DMS 273 treated with DMSO at 0.1 percent for 48 hours (cell line): ENCODE data around the gene RAB4B.
"Not testable (repeated sequence)": the region's sequence is repeated elsewhere in the genome, so short reads cannot be mapped to it uniquely, and the experiment has no call there.

ENCODE experiments used
- DNase-seq: peaks from one replicate; lab custom pipeline; 2025; lab: John Stamatoyannopoulos, UW

The RAB4B gene

GRCh38 chr19:40803857-40804782 is 26.1 kb downstream of the RAB4B start:
- no peak for DNase-seq

- no peak for DNase-seq
Measured at GRCh38 chr19:40804783-40805242, 26.8 kb downstream of the RAB4B start.

- DNase-seq = no peak
Measured at GRCh38 chr19:40805258-40805868, 27.3 kb downstream of the RAB4B start.

- DNase-seq = no peak
Measured at GRCh38 chr19:40806423-40807146, 28.5 kb downstream of the RAB4B start.

GRCh38 chr19:40807147-40808020 is 29.3 kb downstream of the RAB4B start:
- no peak for DNase-seq

GRCh38 chr19:40808021-40808325 is 29.9 kb downstream of the RAB4B start:
- no peak for DNase-seq

- no peak for DNase-seq
Measured at GRCh38 chr19:40808497-40808896, 30.4 kb downstream of the RAB4B start.

DNA sequence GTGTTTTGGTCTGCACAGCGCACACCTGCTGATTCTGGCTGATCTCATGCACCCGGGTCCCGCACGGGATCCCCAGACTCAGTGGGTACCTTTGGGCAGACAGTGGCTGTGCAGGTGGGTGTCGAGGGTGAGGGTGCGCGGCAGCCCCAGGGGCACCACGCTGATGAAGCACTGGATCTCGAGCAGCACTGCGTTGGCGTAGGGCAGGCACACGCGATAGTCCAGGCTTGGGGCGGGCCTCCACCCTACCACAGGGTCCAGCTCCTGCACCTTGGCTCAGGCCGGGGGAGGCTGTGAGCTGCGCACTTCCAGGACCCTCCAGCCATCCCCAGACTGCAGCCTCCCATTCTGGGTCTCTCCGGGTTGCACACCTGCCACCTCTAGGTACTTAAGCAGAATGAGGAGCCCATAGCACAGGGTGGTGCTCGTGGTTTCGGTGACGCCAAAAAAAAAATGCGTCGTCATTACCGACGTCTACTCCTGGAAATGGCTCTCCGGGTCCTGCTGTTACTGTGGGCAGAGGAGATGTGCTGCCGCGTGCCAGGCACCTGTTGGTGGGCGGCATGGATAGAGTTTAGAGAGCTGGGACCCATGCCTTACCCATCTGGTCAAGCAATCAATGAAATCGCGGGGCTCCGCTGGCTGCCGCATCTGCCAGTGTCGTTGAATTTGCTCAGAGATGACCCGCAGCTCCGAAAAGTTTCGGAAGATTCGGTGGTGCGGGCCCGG is 31.5 kb downstream of the RAB4B start:
- no peak for DNase-seq

DNA sequence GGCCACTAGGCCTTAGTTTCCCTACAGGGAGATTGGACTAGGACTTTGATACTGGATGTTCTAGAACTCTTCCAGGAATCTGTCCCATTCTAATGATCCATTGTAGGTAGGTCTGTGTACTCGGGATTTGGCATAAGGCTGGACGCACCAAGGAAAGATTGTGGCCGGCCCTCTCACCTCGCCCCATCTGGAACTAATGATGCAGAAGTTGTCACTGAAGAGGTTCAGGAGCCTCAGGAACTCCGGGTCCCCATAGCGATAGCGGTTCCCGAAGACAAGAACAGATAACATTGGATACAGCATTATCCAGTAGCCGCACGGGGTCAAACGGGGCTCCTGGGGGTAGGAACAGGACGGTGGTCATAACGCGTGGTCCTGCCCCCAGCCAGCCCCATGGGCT is 32.1 kb downstream of the RAB4B start:
- no peak for DNase-seq

- DNase-seq = not testable (repeated sequence)
Measured at GRCh38 chr19:40810649-40811408, 32.8 kb downstream of the RAB4B start.

- no peak for DNase-seq
Measured at GRCh38 chr19:40811478-40812341, 33.7 kb downstream of the RAB4B start.

- not testable (repeated sequence) for DNase-seq
Measured at GRCh38 chr19:40812571-40812970, 34.5 kb downstream of the RAB4B start.

GRCh38 chr19:40813182-40813581 is 35.1 kb downstream of the RAB4B start:
- no peak for DNase-seq

DNA sequence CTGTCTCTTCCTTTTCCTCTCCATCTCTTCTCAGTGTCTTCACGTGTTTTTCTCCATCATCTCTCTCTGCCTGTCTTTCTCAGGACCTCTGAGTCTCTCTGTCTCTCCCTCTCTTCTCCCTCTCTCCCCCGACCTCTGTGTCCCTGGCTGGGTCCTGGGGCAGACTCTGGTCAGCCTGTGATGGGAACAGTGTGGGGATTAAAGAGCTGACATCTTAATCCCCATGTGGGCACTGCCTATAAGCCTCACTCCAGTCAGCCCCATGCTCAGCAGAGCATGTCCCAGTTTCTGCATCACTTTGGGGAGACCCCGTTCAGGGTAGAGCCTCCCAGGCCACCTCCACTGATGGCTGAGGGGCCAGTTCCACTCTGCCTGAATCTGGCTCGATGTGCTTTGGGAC is 37.2 kb downstream of the RAB4B start:
- DNase-seq = no peak

DNA sequence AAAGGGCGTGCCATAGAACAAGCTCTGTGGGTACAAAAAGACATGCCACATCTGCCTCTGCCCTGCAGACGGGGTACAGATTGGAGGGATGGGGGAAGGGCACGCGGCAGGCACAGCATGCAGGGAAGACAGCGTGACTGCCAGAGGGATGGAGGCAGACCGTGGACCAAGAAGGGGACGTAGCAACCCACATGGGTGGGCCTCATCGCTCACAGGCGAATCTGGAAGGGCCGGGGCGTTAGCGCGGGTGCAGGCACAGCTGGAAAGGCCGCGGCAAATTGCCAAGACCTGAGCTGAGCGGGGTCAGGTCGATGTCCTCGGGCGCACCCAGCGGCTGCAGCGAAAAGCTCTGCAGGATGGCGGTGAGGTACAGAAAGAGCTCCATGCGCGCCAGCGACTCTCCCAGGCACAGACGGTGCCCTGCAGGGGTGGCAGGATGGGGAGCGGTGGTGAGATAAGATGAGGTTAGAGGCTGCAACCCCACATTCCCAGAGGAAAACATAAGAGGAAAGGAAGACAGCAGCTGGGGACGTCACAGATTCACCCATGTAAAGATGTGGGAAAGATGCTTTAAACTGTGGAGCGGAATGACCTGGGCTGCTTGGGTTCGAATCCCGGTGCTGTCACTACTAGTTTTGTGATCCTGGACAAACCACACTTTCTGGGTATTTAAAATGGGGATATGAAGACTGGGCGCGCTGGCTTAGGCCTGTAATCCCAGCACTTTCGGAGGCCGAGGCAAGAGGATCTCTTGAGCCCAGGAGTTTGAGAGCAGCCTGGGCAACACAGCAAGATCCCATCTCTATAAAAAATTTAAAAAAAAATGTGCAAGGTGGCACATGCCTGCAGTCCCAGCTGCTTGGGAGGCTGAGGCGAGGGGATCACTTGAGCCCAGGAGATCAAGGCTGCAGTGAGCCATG is 40.7 kb downstream of the RAB4B start:
- DNase-seq = not testable (repeated sequence)

DNA sequence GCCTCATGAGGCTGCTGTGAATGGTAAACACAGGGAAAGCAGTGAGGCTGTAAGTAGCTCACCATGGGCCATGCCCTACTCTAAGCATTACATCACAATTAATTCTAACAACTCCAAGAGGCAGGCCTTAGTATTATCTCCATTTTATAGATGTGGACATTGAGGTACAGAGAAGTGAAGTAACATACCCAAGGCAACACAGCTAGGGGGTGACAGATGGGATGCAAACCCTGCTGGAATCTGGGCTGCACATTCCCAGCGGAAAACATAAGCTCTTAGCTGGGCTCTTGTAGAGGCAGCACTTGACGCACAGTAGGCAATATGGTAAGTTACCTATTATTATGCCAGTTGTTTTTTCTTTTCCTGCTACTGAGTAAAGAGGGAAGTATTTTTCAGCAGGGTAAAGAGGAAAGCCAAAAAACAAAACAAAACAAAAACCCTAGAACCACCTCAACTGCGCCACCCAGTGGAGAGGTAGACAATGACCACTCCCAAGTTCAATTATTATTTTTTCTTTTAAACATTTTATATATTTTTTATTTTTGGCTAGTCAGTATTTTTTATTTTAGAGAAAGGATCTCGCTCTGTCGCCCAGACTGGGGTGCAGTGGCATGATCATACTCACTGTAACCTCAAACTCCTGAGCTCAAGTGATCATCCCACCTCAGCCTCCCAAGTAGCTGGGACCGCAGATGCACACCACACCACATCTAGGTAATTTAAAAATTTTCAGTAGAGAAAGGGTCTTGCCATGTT is 41.6 kb downstream of the RAB4B start:
- DNase-seq = not testable (repeated sequence)

GRCh38 chr19:40822161-40822560 is 44.1 kb downstream of the RAB4B start:
- DNase-seq = no peak
